GM21367 (cell line): ENCODE measurements around the gene NCK1.

ENCODE experiments used
- ATAC-seq: cut with Tn5 transposase; IDR thresholded peaks from one replicate; pipeline ENCODE4 v1.9.1; 2021; ENCODE audit not compliant: unreplicated experiment

The NCK1 gene

GRCh38 chr3:136905549-136905948 lies 43.5 kb downstream of the NCK1 start:
- ATAC-seq = no peak

GRCh38 chr3:136906725-136907124 lies 44.7 kb downstream of the NCK1 start:
- ATAC-seq = no peak

GRCh38 chr3:136908297-136908696 lies 46.3 kb downstream of the NCK1 start:
- ATAC-seq = no peak

GRCh38 chr3:136909187-136909586 lies 47.2 kb downstream of the NCK1 start:
- ATAC-seq = no peak

- ATAC-seq = no peak
Measured at GRCh38 chr3:136910697-136911096, 48.7 kb downstream of the NCK1 start.

- ATAC-seq = no peak
Measured at GRCh38 chr3:136913168-136913567, 51.2 kb downstream of the NCK1 start.

- no peak for ATAC-seq
Measured at GRCh38 chr3:136914739-136915138, 52.7 kb downstream of the NCK1 start.

- no peak for ATAC-seq
Measured at GRCh38 chr3:136916223-136916622, 54.2 kb downstream of the NCK1 start.

GRCh38 chr3:136919799-136920580 lies 58.0 kb downstream of the NCK1 start:
- ATAC-seq = no peak

- no peak for ATAC-seq
Measured at GRCh38 chr3:136920904-136921611, 59.0 kb downstream of the NCK1 start.

GRCh38 chr3:136925425-136926190 lies 63.6 kb downstream of the NCK1 start:
- ATAC-seq = no peak

GRCh38 chr3:136928240-136928639 lies 66.2 kb downstream of the NCK1 start:
- no peak for ATAC-seq

- no peak for ATAC-seq
Measured at GRCh38 chr3:136929977-136930670, 68.1 kb downstream of the NCK1 start.

GRCh38 chr3:136931606-136932005 lies 69.6 kb downstream of the NCK1 start:
- ATAC-seq = no peak

GRCh38 chr3:136932523-136932922 lies 70.5 kb downstream of the NCK1 start:
- no peak for ATAC-seq

GRCh38 chr3:136932978-136933772 lies 71.2 kb downstream of the NCK1 start:
- ATAC-seq = no peak

GRCh38 chr3:136937175-136937574 lies 75.2 kb downstream of the NCK1 start:
- no peak for ATAC-seq

GRCh38 chr3:136937851-136938250 lies 75.8 kb downstream of the NCK1 start:
- ATAC-seq = no peak

GRCh38 chr3:136938334-136938733 lies 76.3 kb downstream of the NCK1 start:
- no peak for ATAC-seq

GRCh38 chr3:136939489-136939888 lies 77.5 kb downstream of the NCK1 start:
- no peak for ATAC-seq
